Globus pallidus (tissue), 1 donor: ENCODE measurements around the gene FGF4.
A peak's percentile ranks its signal among the peaks of the same experiment; 100 is the strongest.

Experiments used
- DNase-seq: peaks from one replicate; pipeline ENCODE4 v3.0.0-alpha.2; 2015; ENCODE audit warnings: low spot score

The FGF4 gene

DNA sequence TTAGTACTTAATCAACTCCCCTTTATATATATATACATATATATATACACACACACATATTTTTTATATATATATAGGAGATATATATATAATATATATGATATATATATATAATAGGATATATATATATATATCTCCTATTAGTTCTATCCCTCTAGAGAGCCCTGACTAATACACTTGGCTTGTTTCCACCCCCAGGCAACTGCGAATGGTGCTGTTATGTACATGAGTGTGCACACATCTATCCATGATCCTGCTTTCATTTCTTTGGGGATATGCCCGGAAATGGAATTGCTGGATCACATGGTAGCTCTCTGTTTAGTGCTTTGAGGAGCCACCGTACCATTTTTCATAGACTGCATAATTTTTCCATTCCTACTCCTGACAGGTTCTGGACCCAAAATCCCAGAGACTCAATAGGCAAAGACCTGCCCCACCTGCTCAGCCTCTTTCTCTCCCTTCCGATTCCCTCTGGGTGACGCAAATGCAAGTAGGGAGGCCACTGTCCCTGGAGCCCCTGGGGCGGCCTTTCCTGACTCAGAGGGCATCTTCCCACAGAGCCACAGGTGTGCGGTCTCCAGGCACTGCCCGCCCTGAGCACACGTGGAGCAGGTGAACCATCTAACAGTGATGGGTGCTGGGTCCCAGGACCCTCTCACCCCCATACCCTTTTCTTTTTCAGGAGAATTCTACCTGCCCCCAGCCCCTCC is 32.1 kb upstream of the FGF4 start:
- no peak for DNase-seq

DNA sequence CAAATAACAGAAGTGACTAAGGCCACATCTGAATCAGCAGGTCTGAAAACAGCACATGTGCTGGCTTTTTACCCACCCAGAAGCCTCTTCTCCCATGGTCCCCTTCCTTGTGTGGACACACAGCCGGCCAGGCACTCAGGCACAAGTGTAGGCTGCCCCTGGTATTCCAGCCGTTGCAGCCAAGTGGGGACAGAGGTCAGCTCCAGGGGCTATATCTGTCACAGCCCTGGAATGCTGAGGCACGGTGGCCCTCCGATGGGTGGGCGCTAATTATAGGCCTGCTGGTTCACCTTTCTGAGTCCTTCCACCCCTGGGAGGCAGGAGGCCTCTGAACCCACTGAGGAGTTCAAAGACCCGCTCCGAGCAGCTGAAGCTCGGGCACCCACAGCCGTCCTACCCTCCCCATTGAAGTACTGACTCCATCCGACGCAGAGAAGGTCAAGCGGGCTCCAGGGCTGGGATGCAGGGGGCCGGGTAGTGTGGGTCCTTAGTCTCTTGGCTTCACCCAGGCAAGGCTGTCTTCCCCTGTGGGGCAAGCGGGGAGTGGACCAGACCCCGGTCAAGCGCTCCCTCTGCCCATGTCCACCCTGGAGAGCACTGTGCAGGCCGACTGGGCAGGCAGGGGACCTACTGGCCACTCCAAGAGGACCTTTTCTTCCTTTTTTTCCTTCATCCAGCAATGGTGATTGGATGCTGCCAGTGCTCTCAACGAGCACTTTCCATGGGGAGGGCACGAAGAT is 29.8 kb upstream of the FGF4 start:
- DNase-seq = no peak

- no peak for DNase-seq
Measured at GRCh38 chr11:69803604-69804218, 28.6 kb upstream of the FGF4 start.

GRCh38 chr11:69803022-69803421 is 27.9 kb upstream of the FGF4 start:
- DNase-seq = no peak

DNA sequence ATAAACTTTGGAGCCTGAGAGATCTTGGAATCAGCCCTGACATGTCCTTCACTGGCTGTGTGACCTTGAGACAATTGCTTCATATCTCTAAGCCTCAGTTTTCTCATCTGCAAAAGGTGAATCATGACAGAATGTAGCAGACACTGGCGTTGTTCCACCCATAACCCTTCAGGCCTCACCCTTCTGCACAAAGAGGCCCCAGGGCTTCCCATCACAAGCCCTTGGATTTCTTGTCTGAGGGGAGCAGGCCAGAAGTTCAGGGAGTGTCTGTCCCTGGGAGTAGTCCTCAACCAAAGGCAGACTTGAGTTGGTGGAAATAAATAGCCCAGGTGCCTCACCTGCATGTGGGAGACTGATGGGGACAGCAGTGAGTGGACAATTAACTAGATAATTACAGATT is 27.4 kb upstream of the FGF4 start:
- DNase-seq = no peak

DNA sequence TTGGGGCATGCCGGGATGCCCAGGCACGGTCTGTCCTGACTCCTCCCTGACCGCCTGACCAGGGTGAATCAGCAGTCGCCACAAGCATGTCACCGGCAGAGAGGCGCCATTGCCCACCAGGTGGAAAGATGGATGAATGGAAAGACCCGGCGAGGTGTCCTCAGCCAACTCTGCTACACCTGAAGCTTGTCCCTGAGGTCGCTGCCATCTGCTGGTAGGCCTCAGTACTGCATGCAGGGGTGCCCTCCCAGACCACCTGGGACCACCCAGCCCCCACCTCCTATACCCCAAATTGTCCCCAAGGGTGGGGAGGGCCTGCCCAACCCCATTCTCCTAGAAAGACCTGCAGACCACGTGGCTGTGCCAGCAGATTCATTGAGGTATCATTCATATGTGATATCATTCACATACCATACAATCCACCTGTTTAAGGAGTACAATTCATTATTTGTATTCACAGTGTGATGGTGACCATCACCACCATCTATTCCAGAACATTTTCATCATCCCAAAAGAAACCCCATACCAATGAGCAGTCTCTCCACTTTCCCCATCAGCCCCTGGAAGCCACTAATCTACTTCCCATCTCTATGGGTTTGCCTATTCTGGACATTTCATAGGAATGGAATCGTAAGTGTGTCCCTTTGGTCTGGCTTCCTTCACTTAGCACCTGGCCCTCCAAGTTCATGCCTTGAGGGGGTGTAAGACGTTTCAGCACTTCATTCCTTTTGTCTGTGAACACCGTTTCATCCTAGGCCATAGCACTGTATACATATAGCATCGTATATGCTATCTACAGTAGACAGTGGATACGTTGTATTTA is 26.6 kb upstream of the FGF4 start:
- no peak for DNase-seq

DNA sequence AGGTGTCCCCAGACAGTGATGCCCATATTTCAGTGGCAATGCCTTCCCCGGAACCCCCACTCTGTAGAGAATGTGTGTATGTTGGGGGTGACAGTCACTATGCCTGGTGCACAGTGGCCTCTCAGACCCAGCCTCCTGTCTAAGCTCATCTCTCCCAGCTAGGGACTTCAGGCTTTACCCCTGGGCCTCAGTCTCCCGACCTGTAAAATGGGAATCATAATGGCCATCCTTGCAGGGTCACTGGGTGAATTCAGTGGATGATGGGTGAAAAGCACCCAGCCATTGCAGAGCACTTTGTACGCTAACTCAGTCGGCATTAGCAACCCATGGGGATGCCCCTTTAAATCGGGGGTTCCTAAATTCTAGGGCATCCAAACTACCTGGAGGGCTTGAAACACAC is 25.1 kb upstream of the FGF4 start:
- no peak for DNase-seq

GRCh38 chr11:69799582-69799981 is 24.4 kb upstream of the FGF4 start:
- no peak for DNase-seq

DNA sequence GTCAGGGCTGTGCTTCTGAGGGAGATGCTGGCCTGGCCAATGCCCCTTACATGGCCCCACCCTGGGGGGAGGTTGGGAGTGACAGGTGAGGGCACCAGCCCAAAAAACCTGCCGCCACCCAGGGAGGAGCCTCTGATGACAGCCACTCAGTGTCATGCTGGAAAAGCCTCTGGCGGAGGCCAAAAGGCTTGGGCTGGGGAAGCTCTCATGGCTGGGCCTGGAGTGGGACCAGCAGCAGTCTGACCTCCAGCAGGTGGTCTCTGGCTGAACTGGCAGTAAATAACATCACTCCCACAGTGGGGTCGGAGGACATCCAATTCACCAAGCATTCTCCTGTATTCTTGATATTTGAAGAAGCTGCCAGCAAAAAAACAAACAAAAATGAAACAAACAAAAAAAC is 24.0 kb upstream of the FGF4 start:
- no peak for DNase-seq

GRCh38 chr11:69797737-69798528 is 22.8 kb upstream of the FGF4 start:
- no peak for DNase-seq

- DNase-seq = no peak
Measured at GRCh38 chr11:69797156-69797555, 22.0 kb upstream of the FGF4 start.

DNA sequence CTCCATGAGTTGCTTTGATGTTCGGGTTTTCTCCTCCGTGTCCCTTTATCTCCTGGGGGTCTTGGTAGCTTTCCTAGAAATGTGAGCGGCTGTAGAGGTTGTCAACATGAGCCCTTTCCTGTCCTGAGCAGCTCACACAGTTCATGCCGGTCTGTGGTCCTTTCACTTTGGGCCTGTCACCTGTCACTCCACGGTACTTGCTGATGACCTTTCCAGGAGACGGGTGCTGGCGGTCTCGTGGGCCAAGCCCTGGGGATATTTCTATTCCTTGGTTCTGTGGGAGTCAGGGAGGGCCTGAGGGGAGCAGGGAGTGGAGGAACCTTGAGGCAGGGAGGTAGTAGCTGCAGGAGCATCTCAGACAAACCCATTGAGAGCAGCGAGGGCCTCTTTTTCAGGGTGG is 20.9 kb upstream of the FGF4 start:
- DNase-seq = no peak

GRCh38 chr11:69791276-69792180 is 16.4 kb upstream of the FGF4 start:
- peak; percentile 12 for DNase-seq

- DNase-seq = no peak
Measured at GRCh38 chr11:69788956-69789355, 13.8 kb upstream of the FGF4 start.

DNA sequence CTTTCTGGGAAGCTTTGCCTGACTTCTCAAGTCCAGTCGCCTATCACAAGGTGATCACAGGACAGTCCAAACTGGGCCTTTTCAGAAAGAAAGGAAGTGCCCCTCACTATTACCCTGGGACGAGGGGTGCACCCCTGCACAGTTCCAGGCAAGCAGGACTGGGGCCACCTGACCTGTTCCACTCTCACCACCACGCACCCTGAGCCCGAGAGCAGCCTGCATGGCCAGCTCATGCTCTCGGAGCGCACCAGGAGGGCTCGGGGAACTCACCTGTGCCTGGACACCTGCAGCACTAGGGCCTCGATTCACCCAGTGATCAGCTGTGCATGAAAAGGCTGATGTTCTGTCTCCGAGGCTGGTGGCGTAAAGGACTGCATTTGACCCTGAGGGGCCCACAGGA is 12.8 kb upstream of the FGF4 start:
- no peak for DNase-seq

- DNase-seq = no peak
Measured at GRCh38 chr11:69787457-69787856, 12.3 kb upstream of the FGF4 start.

DNA sequence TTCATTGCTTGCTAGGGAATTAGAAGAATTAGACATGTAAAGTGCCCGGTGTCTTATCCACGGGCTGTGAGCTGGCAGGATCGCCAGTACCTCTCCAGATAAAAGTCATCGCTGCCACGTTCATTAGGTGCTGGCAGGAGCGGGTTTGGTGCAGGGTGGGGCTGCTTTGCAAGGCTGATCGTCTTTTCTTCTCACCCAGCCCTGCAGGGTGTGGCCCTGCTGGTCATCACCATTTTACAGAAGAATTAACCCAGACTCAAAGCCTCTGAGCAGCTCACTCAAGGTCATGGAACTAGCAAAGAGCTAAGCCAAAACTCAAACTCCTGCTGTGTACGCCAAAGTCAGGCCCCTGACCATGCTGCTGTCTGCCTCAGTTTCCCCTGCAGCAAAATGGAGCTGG is 6.1 kb upstream of the FGF4 start:
- no peak for DNase-seq

DNA sequence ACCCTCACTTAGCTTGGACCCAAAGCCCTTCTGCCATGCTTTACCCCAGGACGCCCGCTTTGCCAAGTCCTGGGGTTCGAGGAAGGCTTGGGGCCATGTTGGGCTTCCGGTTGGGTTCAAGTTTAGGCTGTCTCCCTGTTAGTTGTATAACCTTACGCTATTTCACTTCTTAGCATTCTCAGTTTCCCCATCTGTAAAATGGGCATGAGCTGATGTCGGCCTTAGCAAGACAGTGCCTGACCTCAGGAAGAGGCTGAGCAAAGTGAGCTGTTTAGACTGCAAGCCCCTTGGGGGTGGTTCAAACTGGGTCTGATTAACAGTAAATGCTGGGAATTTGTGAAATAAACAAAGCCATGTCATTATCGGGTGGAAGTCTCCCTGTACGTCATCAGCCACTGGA is 3.2 kb upstream of the FGF4 start:
- DNase-seq = no peak

DNA sequence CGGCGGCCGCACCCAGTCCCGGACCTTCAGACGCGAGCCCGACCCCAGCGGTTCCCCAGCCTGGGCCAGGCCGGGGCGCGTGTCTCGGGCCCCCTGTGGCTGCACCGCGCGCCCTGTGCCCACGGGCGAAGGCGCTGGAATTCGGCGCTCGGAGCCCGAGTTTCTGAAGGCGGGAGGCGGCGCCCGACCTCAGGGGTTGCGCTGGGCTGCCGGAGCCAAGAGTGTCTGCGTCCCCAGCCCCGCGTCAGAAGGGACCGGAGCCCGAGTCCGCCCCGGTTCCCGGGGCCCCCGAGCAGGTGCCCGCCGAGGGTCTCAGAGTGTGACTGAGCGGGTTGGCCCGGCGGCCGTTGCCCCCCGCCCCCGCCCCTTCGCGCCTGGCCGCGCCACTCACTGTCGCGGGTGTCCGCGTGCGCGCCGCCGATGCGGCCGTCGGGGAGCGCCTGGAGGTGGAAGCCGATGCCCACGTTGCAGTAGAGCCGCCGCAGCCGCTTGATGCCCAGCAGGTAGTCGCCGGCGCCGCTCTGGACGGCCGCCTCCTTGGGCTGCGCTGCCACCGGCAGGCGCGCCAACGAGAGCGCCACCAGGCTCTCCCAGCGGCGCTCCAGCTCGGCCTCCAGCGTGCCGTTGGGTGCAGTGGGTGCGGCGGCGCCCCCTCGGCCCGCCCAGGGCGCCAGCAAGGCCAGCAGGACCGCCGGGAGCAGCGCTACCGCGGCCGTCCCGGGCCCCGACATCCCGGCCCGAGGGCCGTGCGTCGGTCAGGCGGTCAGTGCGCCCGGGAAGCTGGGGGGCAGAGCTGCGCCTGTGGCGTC is 583 bp downstream of the FGF4 start:
- no peak for DNase-seq
